Endodermal cell (in vitro differentiated cells): Measurements from ENCODE around the gene PLA2G15. TPM values are rescaled to one million over a fixed set of nuclear protein-coding genes. Genes with fewer than 3 reads are reported as not detected.

Experiments
- DNase-seq: peaks from one replicate; pipeline ENCODE4 v3.0.0-alpha.2; 2017
- H3K27ac ChIP-seq: 2 replicates; pipeline ENCODE4 v1.5.1; 2013; ENCODE audit warnings: mild to moderate bottlenecking, low read depth, low read length, moderate library complexity
- H3K27me3 ChIP-seq: 2 replicates; pipeline ENCODE4 v1.6.1; 2013; ENCODE audit warnings: mild to moderate bottlenecking, low read length, moderate library complexity; ENCODE audit not compliant: insufficient read depth, control insufficient read depth, poor library complexity, severe bottlenecking
- H3K36me3 ChIP-seq: 2 replicates; pipeline ENCODE4 v1.7.0; 2013; ENCODE audit warnings: mild to moderate bottlenecking, low read length, moderate library complexity; ENCODE audit not compliant: control insufficient read depth, insufficient read depth
- H3K4me1 ChIP-seq: one replicate; pipeline ENCODE4 v1.7.0; 2013; ENCODE audit warnings: low read length; ENCODE audit not compliant: control insufficient read depth, insufficient read depth
- H3K4me3 ChIP-seq: 2 replicates; pipeline ENCODE4 v1.5.1; 2013; ENCODE audit warnings: mild to moderate bottlenecking, low read length, moderate library complexity
- H3K9ac ChIP-seq: 2 replicates; pipeline ENCODE4 v1.6.1; 2013; ENCODE audit warnings: mild to moderate bottlenecking, low read length, moderate library complexity; ENCODE audit not compliant: poor library complexity, severe bottlenecking; ENCODE audit errors: extremely low read depth
- H3K9me3 ChIP-seq: 2 replicates; pipeline ENCODE4 v1.6.1; 2013; ENCODE audit warnings: mild to moderate bottlenecking, low read length, moderate library complexity; ENCODE audit not compliant: control insufficient read depth
- H3K27ac Mint-ChIP-seq: 2 replicates; pipeline ENCODE4 v1.8.0; 2020; ENCODE audit warnings: mixed read lengths
- H3K27me3 Mint-ChIP-seq: 2 replicates; pipeline ENCODE4 v1.8.0; 2021; ENCODE audit warnings: mild to moderate bottlenecking, mixed read lengths; ENCODE audit not compliant: insufficient read depth
- H3K36me3 Mint-ChIP-seq: 2 replicates; pipeline ENCODE4 v1.8.0; 2020; ENCODE audit warnings: low read depth, mixed read lengths
- H3K4me1 Mint-ChIP-seq: 2 replicates; pipeline ENCODE4 v1.8.0; 2020; ENCODE audit warnings: mixed read lengths
- H3K4me3 Mint-ChIP-seq: 2 replicates; pipeline ENCODE4 v1.8.0; 2020; ENCODE audit warnings: mild to moderate bottlenecking, moderate library complexity, mixed read lengths
- H3K9me3 Mint-ChIP-seq: 2 replicates; pipeline ENCODE4 v1.8.0; 2020; ENCODE audit warnings: mild to moderate bottlenecking, mixed read lengths
- CTCF ChIP-seq: fragments of 200-600 bp; sonication (generic); conservative IDR thresholded peaks from 2 replicates; pipeline ENCODE4 v1.5.0; 2021; ENCODE audit warnings: antibody characterized with exemption, mild to moderate bottlenecking
- WGBS, 2 experiments: methylation state at CpG; one replicate each; pipeline versions ENCODE4 v1.1.5 to v1.1.7; 2013; ENCODE audit warnings: missing lambda C conversion rate in 2 of 2, mixed read lengths in 1 of 2; ENCODE audit not compliant: insufficient coverage in 1 of 2, insufficient read length in 1 of 2; 5-methylcytosine and 5-hydroxymethylcytosine counted together
- total RNA-seq, 2 donors: library from RNA; stranded (reverse); fragmentation: NEBNext Ultra II Directional in 1 of 2; extraction: Animal tissue kit (Norgen Biotek cat#: 25700) in 1 of 2; gene quantifications; 2 replicates in 1 of 2; 3 replicates in 1 of 2; pipeline ENCODE4 v1.2.1, GENCODE V29; 2021

The PLA2G15 gene
- total RNA-seq, 2 donors from 2014 or later, result 8.7 to 10.0 TPM

GRCh38 chr16:68270353-68270752 lies 25.2 kb downstream of the PLA2G15 start:
- Histone ChIP-seq H3K4me1 (peaks cover 18% of the 10 kb centered on the region), H3K27me3 (no peaks in the 10 kb centered on the region), H3K36me3 (peaks cover 39% of the 10 kb centered on the region), H3K9ac (no peak overlapping the region), H3K27ac (no peak overlapping the region), H3K4me3 (no peak overlapping the region), H3K9me3 (no peaks in the 10 kb centered on the region)
- no peak for TF ChIP-seq CTCF
- Mint-ChIP-seq H3K36me3 (peaks cover 27% of the 10 kb centered on the region), H3K4me1 (peaks cover 40% of the 10 kb centered on the region), H3K27ac (no peak overlapping the region), H3K9me3 (no peaks in the 10 kb centered on the region), H3K4me3 (no peak overlapping the region), H3K27me3 (no peaks in the 10 kb centered on the region)
- DNase-seq, result no peak
- WGBS, 2 experiments, result 60 to 71% methylated on average over 1 of the region's 1 CpG

- H3K9me3 ChIP-seq, result no peaks in the 10 kb centered on the region
- 68 to 96% methylated on average over 4 of the region's 4 CpGs for WGBS, 2 experiments
- peaks cover 38% of the 10 kb centered on the region for H3K4me1 Mint-ChIP-seq
- H3K4me3 Mint-ChIP-seq, result no peak overlapping the region
- no peaks in the 10 kb centered on the region for H3K27me3 ChIP-seq
- H3K27ac ChIP-seq, result no peak overlapping the region
- peak overlapping the region; percentile 63 for H3K27ac Mint-ChIP-seq
- peak; percentile 63 for DNase-seq
- peaks cover 32% of the 10 kb centered on the region for H3K36me3 Mint-ChIP-seq
- H3K4me3 ChIP-seq, result no peak overlapping the region
- no peaks in the 10 kb centered on the region for H3K27me3 Mint-ChIP-seq
- no peaks in the 10 kb centered on the region for H3K9me3 Mint-ChIP-seq
- H3K9ac ChIP-seq, result no peak overlapping the region
- no peak for TF ChIP-seq CTCF
- H3K36me3 ChIP-seq, result peaks cover 51% of the 10 kb centered on the region
- peaks cover 18% of the 10 kb centered on the region for H3K4me1 ChIP-seq
Observed at GRCh38 chr16:68272507-68273209, 27.5 kb downstream of the PLA2G15 start.

GRCh38 chr16:68273459-68273858 lies 28.3 kb downstream of the PLA2G15 start:
- Histone ChIP-seq H3K4me3 (no peak overlapping the region), H3K9ac (no peak overlapping the region), H3K27me3 (no peaks in the 10 kb centered on the region), H3K27ac (no peak overlapping the region), H3K9me3 (no peaks in the 10 kb centered on the region), H3K36me3 (peaks cover 48% of the 10 kb centered on the region), H3K4me1 (peaks cover 13% of the 10 kb centered on the region)
- Mint-ChIP-seq H3K27me3 (no peaks in the 10 kb centered on the region), H3K9me3 (no peaks in the 10 kb centered on the region), H3K4me3 (no peak overlapping the region), H3K36me3 (peaks cover 35% of the 10 kb centered on the region), H3K27ac (peak overlapping the region; percentile 63), H3K4me1 (peaks cover 30% of the 10 kb centered on the region)
- whole genome bisulfite sequencing, 2 experiments, result 93 to 100% methylated on average over 3 to 5 of the region's 5 CpGs
- no peak for DNase-seq
- no peak for TF ChIP-seq CTCF
